ELF-1 (cell line): ENCODE measurements around the gene ZMPSTE24.
"Not testable (repeated sequence)": the region's sequence is repeated elsewhere in the genome, so short reads cannot be mapped to it uniquely, and the experiment has no call there.

ENCODE experiments used
- DNase-seq: peaks from one replicate; pipeline ENCODE4 v3.0.0-alpha.2; 2016; ENCODE audit warnings: low read depth, low spot score

Gene ZMPSTE24

GRCh38 chr1:40257688-40258444, at the start of gene ZMPSTE24:
Gene ZMPSTE24, plus strand, starts transcription at chr1:40258236. Its CDS starts 36 bp downstream, at chr1:40258272.
- DNase-seq = peak; percentile 99

- no peak for DNase-seq
These were observed 47.4 kb upstream of the ZMPSTE24 start for GRCh38 chr1:40210511-40211204.

GRCh38 chr1:40218333-40218732, 39.7 kb upstream of the ZMPSTE24 start:
- DNase-seq = no peak

GRCh38 chr1:40221471-40221905, 36.5 kb upstream of the ZMPSTE24 start:
- DNase-seq = not testable (repeated sequence)

- no peak for DNase-seq
These were observed 35.9 kb upstream of the ZMPSTE24 start for GRCh38 chr1:40221977-40222772.

GRCh38 chr1:40224040-40224439, 34.0 kb upstream of the ZMPSTE24 start:
- DNase-seq = no peak

- no peak for DNase-seq
These were observed 31.8 kb upstream of the ZMPSTE24 start for GRCh38 chr1:40226192-40226591.

GRCh38 chr1:40232444-40232843, 25.6 kb upstream of the ZMPSTE24 start:
- DNase-seq = no peak

GRCh38 chr1:40239626-40240025, 18.4 kb upstream of the ZMPSTE24 start:
- DNase-seq = no peak

GRCh38 chr1:40240390-40240789, 17.6 kb upstream of the ZMPSTE24 start:
- no peak for DNase-seq

- no peak for DNase-seq
These were observed 16.7 kb upstream of the ZMPSTE24 start for GRCh38 chr1:40241362-40241761.

GRCh38 chr1:40243351-40243750, 14.7 kb upstream of the ZMPSTE24 start:
- no peak for DNase-seq

- DNase-seq = no peak
These were observed 13.8 kb upstream of the ZMPSTE24 start for GRCh38 chr1:40244138-40244744.

- no peak for DNase-seq
These were observed 12.3 kb upstream of the ZMPSTE24 start for GRCh38 chr1:40245686-40246085.

- DNase-seq = no peak
These were observed 10.4 kb upstream of the ZMPSTE24 start, which contains the start of gene TMCO2 for GRCh38 chr1:40247655-40248054. Gene TMCO2, plus strand, starts transcription at chr1:40247937. Its CDS starts 57 bp downstream, at chr1:40247994.

GRCh38 chr1:40248412-40248811, 9.6 kb upstream of the ZMPSTE24 start:
- no peak for DNase-seq

GRCh38 chr1:40251456-40251855, 6.6 kb upstream of the ZMPSTE24 start:
- DNase-seq = no peak

GRCh38 chr1:40252601-40253000, 5.4 kb upstream of the ZMPSTE24 start:
- no peak for DNase-seq

GRCh38 chr1:40255231-40255630, 2.8 kb upstream of the ZMPSTE24 start:
- no peak for DNase-seq

- no peak for DNase-seq
These were observed 1.5 kb upstream of the ZMPSTE24 start for GRCh38 chr1:40256401-40257084.

GRCh38 chr1:40257313-40257687, 736 bp upstream of the ZMPSTE24 start:
- no peak for DNase-seq
